Measurements from ENCODE around the gene PURB.
"Not testable (repeated sequence)": the region's sequence is repeated elsewhere in the genome, so short reads cannot be mapped to it uniquely, and the experiment has no call there.

PURB gene

GRCh38 chr7:44885394-44886317 is at the start of gene PURB:
Gene PURB (minus strand): TSS chr7:44885530. CDS start chr7:44885348, 182 bp downstream.
- peak; percentile 99 for DNase-seq (ENCODE audit: low read depth)

- no peak for DNase-seq (ENCODE audit: low read depth)
Observed at GRCh38 chr7:44935016-44935415, 49.7 kb upstream of the PURB start.

GRCh38 chr7:44934510-44934909 is 49.2 kb upstream of the PURB start:
- DNase-seq (ENCODE audit: low read depth): not testable (repeated sequence)

DNA sequence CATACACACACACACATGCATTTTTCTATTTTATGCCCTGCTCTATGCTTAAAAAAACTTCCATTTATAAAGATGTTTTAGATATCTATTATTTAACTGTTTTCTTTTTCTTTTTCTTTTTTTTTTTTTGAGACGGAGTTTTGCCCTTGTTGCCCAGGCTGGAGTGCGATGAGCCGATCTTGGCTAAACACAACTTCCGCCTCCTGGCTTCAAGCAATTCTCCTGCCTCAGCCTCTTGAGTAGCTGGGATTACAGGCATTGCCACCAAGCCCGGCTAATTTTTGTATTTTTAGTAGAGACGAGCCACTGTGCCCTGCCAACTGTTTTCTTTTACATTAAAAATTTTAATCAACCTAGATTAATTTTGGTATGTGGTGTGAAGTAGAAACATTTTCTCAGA is 45.6 kb upstream of the PURB start:
- DNase-seq (ENCODE audit: low read depth): no peak

DNA sequence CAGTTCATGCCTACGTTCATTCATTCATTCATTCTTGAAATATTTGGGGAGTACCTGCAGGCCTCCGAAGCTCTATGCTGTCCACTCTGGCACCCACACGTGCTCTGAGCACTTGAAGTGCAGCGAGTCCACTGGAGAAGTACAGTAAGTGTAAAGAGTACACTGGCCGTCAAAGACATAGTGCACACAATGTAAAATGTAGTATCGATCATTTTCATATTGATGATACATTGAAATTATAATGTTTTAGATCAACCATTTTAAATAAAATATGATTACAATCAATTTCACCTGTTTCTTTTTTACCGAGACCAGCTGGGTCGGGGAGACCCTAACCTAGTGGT is 37.0 kb upstream of the PURB start:
- no peak for DNase-seq (ENCODE audit: low read depth)

GRCh38 chr7:44921607-44922350 is 36.4 kb upstream of the PURB start:
- peak; percentile 76 for DNase-seq (ENCODE audit: low read depth)

- DNase-seq (ENCODE audit: low read depth): no peak
Observed at GRCh38 chr7:44920119-44920518, 34.8 kb upstream of the PURB start.

DNA sequence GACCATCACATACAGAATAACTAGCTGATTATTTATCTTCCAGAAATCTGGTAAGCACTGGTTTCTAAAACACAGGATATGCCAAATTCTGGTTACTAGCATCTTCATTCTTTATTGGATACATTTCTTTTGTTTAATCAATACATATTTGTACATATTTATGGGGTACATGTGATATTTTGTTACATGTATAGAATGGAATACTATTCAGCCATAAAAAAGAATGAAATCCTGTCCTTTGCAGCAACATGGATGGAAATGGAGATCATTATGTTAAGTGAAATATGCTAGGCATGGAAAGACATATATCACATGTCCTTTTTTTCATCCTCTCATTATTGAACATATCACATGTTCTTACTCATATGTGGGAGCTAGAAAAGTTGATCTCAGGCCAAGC is 32.7 kb upstream of the PURB start:
- no peak for DNase-seq (ENCODE audit: low read depth)

GRCh38 chr7:44917465-44917864 is 32.1 kb upstream of the PURB start:
- no peak for DNase-seq (ENCODE audit: low read depth)

- DNase-seq (ENCODE audit: low read depth): no peak
Observed at GRCh38 chr7:44914992-44915607, 29.8 kb upstream of the PURB start.

DNA sequence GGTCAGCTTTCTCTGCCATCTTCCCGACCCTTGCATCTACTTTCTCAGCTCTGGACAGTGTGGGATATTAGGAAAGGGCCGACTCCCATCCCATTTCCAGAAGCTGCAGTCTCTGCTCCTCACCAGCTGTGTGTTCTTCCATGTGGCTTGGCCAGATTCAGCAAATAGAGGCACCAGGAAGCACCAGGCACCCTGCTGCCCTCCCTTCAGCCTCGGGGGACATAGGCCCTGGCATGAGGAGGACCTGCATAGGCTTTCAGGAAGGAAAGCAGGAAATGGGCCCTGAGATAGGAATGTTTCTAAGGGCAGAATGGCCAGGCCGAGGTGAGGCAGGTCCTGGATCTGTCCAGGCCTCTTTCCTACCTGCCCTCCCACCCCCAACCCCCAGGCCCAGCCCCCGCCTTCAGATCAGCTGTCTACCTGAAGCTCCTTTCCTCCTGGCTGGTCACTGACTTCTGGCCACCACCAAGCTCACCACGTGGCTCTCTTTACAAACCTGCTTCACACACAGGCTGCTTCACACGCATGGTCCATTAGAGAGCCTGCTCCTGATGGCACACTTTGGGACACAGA is 27.5 kb upstream of the PURB start:
- peak; percentile 10 for DNase-seq (ENCODE audit: low read depth)

DNA sequence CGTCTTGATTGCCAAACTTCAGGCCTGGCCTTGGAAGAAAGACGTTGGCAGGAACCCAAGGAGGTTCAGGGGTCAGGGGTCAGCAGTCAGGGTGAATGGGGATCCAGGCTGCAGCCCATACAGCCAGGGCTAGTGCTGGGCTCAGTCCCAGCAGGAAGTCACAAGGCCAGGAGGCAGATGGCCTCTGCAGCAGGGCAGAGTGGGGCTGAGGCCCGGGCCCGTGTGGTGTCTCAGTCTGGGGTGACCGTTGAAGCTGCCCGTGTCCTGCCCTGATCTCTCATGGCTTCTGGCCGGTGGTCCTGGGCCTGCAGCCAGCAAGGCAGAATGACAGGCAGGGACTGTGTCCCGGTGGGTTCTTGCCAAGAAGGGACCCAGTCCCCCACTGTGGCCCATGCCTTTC is 26.6 kb upstream of the PURB start:
- DNase-seq (ENCODE audit: low read depth): no peak

GRCh38 chr7:44909596-44910389 is 24.5 kb upstream of the PURB start:
- DNase-seq (ENCODE audit: low read depth): no peak

DNA sequence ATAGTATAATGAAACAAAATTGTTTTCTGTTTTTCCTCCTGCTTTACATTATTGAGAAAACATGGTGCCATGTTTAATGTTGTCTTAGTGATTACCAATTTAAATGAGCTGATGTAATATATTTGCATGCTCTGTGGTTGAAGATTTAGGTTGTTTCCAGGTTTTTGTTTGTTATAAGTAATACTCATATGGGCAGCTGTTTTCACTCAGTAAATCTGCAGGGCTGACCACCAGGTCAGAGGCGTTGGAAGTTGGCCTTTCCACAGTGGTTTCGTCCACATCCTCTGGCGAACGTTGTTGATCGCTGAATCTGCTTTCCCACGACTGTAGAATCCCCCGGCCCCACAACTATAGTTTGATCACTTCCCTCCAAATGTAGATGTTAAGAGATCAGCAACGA is 21.6 kb upstream of the PURB start:
- DNase-seq (ENCODE audit: low read depth): no peak

GRCh38 chr7:44905002-44905635 is 19.8 kb upstream of the PURB start:
- no peak for DNase-seq (ENCODE audit: low read depth)

GRCh38 chr7:44899443-44899842 is 14.1 kb upstream of the PURB start:
- DNase-seq (ENCODE audit: low read depth): no peak

GRCh38 chr7:44898039-44898438 is 12.7 kb upstream of the PURB start:
- DNase-seq (ENCODE audit: low read depth): no peak

DNA sequence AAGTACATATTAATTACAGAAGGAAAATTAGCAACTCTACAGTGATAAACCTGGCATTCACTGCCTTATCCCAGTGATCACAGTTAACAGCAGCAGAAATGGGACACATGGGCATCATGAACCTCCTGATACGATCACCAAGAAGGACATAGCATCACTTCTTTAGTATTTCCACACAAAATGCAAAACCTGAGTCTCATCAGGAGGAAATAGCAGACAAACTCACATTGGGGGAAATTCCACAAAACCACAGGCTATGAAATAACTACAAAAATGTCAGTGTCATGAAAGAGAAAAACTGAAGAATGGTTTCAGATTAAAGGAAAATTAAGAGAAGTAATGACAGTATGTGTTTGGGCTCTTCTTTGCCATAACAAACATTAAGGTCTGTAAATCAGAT is 12.0 kb upstream of the PURB start:
- DNase-seq (ENCODE audit: low read depth): peak; percentile 66

GRCh38 chr7:44894888-44895580 is 9.7 kb upstream of the PURB start:
- DNase-seq (ENCODE audit: low read depth): no peak

- DNase-seq (ENCODE audit: low read depth): no peak
Observed at GRCh38 chr7:44893710-44894234, 8.4 kb upstream of the PURB start.

Measured in EH (cell line).